ENCODE data around the gene AIF1L. TPM values are rescaled to one million over a fixed set of nuclear protein-coding genes. Genes with fewer than 3 reads are reported as not detected.

AIF1L gene
- total RNA-seq, 1 experiment from 2014 or later = 23.7 TPM

- no peak overlapping the region for H2AFZ ChIP-seq (ENCODE audit: low read length)
- no TSS peak for BruUV-seq (replicated peaks)
- no peak overlapping the region for H3K9ac ChIP-seq (ENCODE audit: low read length)
- H3F3A ChIP-seq (ENCODE audit: low read length, unreplicated experiment) = no peaks in the 10 kb centered on the region
- DNase-seq (no peak), ATAC-seq (no peak)
- ChIA-PET CTCF (no interaction called here), POLR2A (ENCODE audit: unreplicated experiment) (no interaction called here)
- no peak overlapping the region for H3K4me2 ChIP-seq (ENCODE audit: low read length)
- no peak overlapping the region for H3K4me3 ChIP-seq (ENCODE audit: low read length)
- peaks cover 11% of the 10 kb centered on the region for H3K4me1 ChIP-seq (ENCODE audit: insufficient read depth, low read length)
- H3K9me2 ChIP-seq (replicated peaks; ENCODE audit: low read length) = no peaks in the 10 kb centered on the region
- H3K27me3 ChIP-seq (ENCODE audit: low read length) = no peaks in the 10 kb centered on the region
- H3K36me3 ChIP-seq (ENCODE audit: low read depth, low read length) = no peaks in the 10 kb centered on the region
- no peaks in the 10 kb centered on the region for H3K9me3 ChIP-seq (ENCODE audit: low read length)
- TF ChIP-seq EZH2 (IDR thresholded peaks at IDR 0.05; ENCODE audit: low read length, unreplicated experiment) (no peak), EZH2phosphoT487 (IDR thresholded peaks at IDR 0.05; ENCODE audit: borderline replicate concordance, low read length) (no peak)
- TF ChIP-seq, protein P1, sequence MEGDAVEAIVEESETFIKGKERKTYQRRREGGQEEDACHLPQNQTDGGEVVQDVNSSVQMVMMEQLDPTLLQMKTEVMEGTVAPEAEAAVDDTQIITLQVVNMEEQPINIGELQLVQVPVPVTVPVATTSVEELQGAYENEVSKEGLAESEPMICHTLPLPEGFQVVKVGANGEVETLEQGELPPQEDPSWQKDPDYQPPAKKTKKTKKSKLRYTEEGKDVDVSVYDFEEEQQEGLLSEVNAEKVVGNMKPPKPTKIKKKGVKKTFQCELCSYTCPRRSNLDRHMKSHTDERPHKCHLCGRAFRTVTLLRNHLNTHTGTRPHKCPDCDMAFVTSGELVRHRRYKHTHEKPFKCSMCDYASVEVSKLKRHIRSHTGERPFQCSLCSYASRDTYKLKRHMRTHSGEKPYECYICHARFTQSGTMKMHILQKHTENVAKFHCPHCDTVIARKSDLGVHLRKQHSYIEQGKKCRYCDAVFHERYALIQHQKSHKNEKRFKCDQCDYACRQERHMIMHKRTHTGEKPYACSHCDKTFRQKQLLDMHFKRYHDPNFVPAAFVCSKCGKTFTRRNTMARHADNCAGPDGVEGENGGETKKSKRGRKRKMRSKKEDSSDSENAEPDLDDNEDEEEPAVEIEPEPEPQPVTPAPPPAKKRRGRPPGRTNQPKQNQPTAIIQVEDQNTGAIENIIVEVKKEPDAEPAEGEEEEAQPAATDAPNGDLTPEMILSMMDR (conservative IDR thresholded peaks at IDR 0.05; ENCODE audit: low read depth, low read length) = no peak
- no peaks in the 10 kb centered on the region for H3K79me2 ChIP-seq (ENCODE audit: low read length)
- H3K27ac ChIP-seq (ENCODE audit: low read length) = no peak overlapping the region
- H4K20me1 ChIP-seq (ENCODE audit: low read length) = no peaks in the 10 kb centered on the region
- intact Hi-C loops (cut with micrococcal nuclease) = no loop called here
Measured at GRCh38 chr9:131087354-131087893, 8.9 kb upstream of the AIF1L start.

GRCh38 chr9:131090025-131090787 is 6.1 kb upstream of the AIF1L start:
- DNase-seq = no peak
- TF ChIP-seq EZH2phosphoT487 (IDR thresholded peaks at IDR 0.05; ENCODE audit: borderline replicate concordance, low read length) = no peak
- TF ChIP-seq, protein P1 (conservative IDR thresholded peaks at IDR 0.05; ENCODE audit: low read depth, low read length) = no peak
- no peak for TF ChIP-seq EZH2 (IDR thresholded peaks at IDR 0.05; ENCODE audit: low read length, unreplicated experiment)
- Histone ChIP-seq H3K4me2 (ENCODE audit: low read length) (no peak overlapping the region), H3K4me3 (ENCODE audit: low read length) (no peak overlapping the region), H3K36me3 (ENCODE audit: low read depth, low read length) (no peaks in the 10 kb centered on the region), H3K27ac (ENCODE audit: low read length) (no peak overlapping the region), H3K9me3 (ENCODE audit: low read length) (no peaks in the 10 kb centered on the region), H3K4me1 (ENCODE audit: insufficient read depth, low read length) (no peaks in the 10 kb centered on the region), H4K20me1 (ENCODE audit: low read length) (no peaks in the 10 kb centered on the region), H3K27me3 (ENCODE audit: low read length) (no peaks in the 10 kb centered on the region), H3F3A (ENCODE audit: low read length, unreplicated experiment) (no peaks in the 10 kb centered on the region), H3K9me2 (replicated peaks; ENCODE audit: low read length) (no peaks in the 10 kb centered on the region), H3K79me2 (ENCODE audit: low read length) (no peaks in the 10 kb centered on the region), H2AFZ (ENCODE audit: low read length) (no peak overlapping the region), H3K9ac (ENCODE audit: low read length) (no peak overlapping the region)
- no peak for ATAC-seq
- intact Hi-C loops (cut with micrococcal nuclease) = no loop called here
- CTCF ChIA-PET = no interaction called here
- POLR2A ChIA-PET (ENCODE audit: unreplicated experiment) = no interaction called here
- no TSS peak for BruUV-seq (replicated peaks)

GRCh38 chr9:131091352-131091992 is 4.9 kb upstream of the AIF1L start:
- Histone ChIP-seq H3F3A (ENCODE audit: low read length, unreplicated experiment) (no peaks in the 10 kb centered on the region), H3K79me2 (ENCODE audit: low read length) (no peaks in the 10 kb centered on the region), H3K36me3 (ENCODE audit: low read depth, low read length) (no peaks in the 10 kb centered on the region), H3K9ac (ENCODE audit: low read length) (no peak overlapping the region), H4K20me1 (ENCODE audit: low read length) (no peaks in the 10 kb centered on the region), H3K27ac (ENCODE audit: low read length) (no peak overlapping the region), H3K9me2 (replicated peaks; ENCODE audit: low read length) (no peaks in the 10 kb centered on the region), H3K4me3 (ENCODE audit: low read length) (no peak overlapping the region), H3K9me3 (ENCODE audit: low read length) (no peaks in the 10 kb centered on the region), H3K4me1 (ENCODE audit: insufficient read depth, low read length) (no peaks in the 10 kb centered on the region), H2AFZ (ENCODE audit: low read length) (no peak overlapping the region), H3K4me2 (ENCODE audit: low read length) (no peak overlapping the region), H3K27me3 (ENCODE audit: low read length) (no peaks in the 10 kb centered on the region)
- intact Hi-C loops (cut with micrococcal nuclease) = no loop called here
- ATAC-seq = no peak
- ChIA-PET CTCF (no interaction called here), POLR2A (ENCODE audit: unreplicated experiment) (no interaction called here)
- TF ChIP-seq EZH2phosphoT487 (IDR thresholded peaks at IDR 0.05; ENCODE audit: borderline replicate concordance, low read length) (no peak), EZH2 (IDR thresholded peaks at IDR 0.05; ENCODE audit: low read length, unreplicated experiment) (no peak)
- TF ChIP-seq, protein P1 (conservative IDR thresholded peaks at IDR 0.05; ENCODE audit: low read depth, low read length) = no peak
- BruUV-seq (replicated peaks) = no TSS peak
- no peak for DNase-seq

Measured in PC-3 (cell line).